T1000 (cell line): ENCODE results near the gene ZEB2.

ENCODE experiments used
- DNase-seq: peaks from one replicate; lab custom pipeline; 2025; ENCODE audit warnings: mixed read lengths; lab: John Stamatoyannopoulos, UW

Gene ZEB2

DNA sequence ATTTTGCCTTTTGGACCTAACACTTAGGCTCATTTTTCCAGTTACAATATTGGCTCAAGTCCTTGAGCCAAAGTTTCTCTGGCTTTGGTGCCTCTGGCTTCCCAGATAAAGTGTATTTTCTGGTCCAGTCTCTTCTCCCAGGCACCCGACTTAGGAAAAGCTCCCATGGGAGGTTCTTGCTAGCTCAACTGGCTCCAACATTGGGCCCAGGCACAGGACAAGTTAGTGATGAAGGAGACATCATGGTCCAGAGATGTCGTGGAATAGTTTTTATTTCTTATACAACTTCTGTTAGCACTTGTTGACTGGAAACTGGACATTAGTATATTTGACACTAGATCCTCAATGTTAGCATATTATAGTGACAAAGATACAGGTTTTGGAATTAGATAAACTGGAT is 8.2 kb upstream of the ZEB2 start:
- DNase-seq = no peak

DNA sequence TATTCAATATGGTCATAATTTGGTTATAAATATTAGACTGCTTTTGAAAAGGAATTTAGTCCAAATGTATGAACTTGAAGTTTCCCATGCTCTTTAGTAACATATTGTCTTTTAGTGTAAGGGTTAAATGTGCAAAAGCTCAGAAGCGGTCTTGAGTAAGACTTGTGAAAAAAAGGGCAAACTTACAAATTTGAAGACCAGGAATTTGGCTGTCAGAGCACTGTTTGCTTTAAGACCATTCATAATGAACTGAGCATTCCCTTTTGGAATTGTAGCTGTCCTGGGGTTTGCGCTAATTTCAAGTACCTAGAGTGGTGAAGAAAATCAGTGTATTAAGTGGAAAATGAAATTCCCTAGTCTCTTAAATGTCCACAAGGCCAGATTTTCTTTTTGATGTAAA is 6.9 kb upstream of the ZEB2 start:
- DNase-seq = no peak

DNA sequence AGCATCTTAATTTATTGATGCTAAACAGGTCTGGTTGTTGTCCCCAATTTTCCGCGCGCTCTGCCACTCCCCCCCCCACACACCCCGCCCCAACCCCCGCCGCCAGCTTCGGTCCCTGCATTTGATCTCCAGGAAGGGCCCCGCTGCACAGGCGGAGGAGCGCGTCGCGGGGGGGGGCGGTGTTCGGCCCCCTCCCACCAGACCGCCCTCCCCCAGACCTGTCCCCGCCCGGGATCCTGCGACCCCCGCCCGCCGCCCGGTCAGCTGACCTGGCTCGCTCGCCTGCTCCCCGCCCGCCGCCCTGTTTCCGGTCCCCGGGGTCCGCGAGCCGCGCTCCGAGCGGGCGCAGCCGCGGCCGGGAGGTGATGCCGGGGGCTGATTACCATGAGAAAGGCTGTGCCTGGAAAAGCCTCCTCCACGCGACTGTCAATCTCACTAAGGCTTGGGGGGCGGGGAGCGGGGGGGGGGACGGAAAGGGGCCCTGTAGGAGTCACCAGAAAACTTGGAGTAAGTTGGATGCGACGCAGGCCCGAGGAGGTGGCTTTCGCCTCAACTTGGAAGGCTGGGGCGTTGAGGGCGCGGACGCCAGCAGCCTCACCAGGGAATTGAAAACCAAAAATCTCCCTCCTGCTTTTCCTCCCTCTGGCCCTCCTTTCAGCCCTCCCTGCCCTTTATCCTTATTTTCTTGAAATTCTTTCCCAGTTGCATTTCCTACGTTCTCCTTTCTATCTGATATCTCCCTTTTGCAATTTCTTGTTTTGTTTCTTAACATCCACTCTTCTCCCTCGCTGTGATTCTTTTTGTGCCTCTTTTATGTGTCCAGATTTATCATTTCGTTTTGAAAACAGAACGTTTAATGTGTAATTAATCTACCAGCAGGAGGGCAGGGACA is 4.4 kb upstream of the ZEB2 start:
- no peak for DNase-seq

DNA sequence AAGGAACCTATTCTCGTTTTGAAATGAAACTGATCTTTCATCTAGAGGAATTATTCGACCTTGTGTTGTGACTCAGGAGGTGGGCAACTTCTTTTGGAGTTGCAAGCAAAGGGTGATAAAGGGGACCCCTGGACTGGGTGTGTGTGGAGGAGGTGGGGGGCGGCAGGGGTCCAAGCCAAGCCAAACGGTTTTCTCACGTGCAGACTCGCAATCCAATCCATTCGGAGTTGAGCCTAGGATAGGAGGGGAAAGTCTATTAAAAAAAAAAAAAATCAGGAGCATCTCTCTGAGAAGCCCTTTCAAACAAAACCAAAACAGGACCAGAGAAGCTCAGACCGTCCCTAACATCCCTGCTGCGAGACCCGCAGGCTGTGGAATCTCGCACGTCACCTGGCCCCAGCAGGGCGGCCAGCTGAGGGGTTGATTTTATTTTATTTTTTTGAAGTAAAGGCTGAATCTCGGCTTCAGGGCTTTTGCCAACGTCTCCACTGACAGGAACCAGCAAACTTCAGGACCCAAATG is 3.7 kb upstream of the ZEB2 start:
- no peak for DNase-seq

DNA sequence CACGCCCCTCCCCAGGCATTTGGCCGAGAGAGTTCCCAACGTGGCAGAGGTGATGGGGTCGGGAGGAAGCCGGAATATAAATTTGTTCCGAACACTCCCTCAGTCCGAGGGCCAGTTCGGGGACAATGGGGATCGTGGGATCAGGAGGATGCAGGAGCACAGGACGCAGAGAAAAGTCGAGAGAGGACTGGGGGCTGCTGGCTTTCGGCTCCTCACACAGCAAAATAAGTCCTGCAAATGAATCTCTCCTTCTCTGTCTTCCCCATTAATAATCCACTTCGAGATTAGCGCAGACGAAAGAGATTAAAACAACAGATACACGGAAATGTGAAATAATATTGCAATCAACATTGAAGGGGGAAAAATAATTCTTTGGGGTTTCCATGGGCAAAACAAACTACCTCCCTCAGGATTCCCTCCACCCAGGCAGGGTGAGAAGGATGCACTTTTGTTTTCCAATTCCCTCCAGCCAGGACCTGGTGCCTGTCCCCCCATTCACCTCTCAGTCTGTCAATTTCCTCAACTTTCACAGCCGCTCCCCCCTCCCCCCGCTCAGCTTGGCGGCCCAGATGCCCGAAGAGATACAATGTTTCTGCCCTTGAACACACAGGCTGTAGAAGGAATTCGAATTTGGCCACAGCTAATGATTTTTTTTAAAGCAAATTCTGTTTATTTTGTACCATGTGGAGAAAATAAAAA is 3.1 kb upstream of the ZEB2 start:
- DNase-seq = no peak

DNA sequence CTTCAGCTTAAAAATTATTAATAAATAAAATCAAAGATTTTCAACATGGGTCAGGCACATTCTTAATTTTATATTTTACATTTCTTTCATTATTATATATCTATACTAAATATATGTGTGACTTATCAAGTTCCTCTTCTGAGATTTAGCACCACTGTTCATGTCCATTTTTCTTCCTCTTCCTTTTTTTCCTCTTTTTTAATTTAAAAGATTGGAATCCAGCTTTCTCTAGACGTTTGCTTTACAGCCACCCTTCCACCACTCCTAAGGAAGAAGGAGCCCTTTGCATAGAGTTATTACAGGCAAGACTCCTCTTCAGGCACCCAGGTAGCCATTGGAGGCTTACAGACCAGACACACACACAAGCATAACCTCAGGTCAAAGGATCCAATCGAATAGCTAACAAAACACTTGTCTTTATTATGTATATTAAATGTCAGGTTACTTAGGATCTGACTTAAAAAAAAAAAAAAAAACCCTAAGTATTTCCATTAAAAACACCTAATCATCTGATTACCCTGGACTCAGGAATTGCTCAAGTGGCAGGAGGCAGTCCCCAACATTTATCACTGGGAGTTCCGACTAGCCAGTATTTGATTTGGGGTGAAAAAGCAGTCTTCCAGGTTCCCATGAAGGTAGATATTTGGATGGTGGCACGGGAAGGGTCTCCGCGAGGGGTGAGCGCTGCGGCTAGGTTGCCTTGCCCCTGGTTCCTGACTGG is 2.4 kb upstream of the ZEB2 start:
- DNase-seq = no peak

DNA sequence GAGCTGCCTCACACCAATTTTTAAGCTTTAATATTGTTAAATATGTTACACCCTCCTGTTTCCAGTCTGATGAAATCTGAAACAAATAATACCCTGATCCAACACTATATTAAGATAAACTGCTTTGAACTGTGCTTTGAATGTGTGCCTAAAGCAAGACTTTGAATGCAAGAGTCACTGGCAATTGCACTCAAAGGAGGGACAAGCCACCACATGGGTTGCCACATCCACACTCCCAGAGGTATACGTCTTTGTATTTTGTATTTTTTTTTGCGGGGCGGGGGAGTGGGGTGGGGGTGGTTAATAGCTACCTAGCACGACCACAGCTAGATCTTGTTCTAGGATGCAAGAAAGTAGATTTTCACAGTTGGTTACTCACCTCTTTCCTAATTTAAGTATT is 1.8 kb upstream of the ZEB2 start:
- no peak for DNase-seq

DNA sequence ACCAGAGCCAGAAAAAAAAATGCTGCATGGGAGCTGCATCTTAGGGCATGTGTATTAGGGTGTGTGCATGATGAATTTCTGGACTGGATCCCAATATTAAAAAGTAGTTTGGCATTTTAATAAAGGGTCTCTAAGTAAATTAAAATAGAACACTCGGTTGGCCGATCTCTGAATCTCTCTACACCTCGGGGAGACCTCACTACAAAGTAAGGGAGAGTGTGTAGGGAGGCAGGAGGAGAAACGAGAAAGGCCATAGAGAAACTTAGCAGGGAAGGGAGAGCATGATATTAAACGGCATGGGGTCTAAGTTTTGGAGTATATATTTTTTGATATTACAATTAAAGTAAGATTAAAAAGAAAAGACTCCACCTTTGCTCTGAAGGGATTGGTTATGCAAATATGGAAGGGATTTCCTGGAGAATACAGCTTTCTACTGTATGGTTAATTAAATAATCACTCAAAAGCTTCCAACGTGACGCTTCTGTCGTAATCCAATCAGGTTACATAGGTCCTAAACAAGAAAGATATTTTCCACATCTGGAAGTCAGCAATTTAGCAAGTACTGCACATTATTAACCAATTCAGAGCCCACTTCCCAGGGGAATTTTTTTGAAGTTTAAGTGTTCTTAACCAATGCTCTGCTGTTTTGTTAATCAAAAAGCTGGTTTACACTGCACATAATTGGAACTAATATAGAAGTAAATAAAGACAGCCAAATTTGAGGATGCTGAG is 1.0 kb upstream of the ZEB2 start:
- no peak for DNase-seq

DNA sequence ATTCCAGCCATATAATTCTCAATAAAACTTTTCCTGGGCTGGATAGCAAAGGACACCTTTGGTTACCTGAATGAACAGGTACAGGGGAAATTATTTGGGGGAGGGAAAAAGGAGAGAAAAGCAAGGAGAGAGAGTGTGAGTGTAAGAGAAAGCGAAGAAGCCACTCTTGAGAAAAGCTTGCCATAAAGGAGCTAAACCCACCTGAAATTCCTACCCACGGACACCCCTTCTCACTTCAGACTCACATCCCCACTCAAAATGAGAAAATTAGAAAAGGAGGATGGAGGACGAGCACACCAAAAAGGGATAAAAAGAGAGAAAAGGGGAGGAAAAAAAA is 354 bp downstream of the ZEB2 start:
- no peak for DNase-seq

DNA sequence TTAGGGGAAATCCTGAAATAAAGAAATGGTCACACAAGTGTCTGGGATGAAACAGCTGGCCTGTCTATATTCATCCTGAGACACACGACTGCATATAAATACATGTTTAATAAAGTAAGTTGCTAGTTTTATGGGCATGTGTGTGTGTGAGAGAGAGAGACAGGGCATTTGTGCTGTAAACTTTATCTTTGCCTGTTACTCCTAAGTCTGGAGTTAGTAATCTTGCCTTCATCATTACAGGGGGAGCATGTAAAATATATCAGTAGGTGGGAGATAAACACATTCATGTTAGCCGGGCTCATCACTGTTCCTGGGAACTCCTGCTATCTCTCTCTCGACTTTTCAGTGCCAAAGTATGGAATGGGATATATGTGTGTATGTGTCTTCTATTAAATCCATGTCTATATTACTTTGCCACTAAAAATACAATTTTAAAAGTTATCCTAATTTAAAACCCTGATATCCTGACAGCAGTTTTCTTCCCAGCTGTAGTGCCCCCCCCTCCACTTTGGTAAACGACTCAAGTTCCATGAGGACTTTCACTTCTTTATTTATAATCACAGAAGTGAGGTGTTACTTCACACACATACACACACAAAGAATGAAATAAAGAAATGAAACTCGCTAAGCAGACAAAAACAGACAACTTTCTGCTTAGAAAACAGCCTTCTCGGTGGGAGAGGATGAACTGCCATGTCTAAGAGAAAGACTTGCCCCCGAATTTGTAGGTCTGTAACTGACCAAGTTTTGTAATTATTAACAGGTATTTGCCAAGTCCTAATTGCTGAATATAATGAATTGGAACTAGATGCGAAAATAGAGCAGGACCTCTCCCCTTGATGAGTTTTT is 947 bp downstream of the ZEB2 start:
- no peak for DNase-seq

DNA sequence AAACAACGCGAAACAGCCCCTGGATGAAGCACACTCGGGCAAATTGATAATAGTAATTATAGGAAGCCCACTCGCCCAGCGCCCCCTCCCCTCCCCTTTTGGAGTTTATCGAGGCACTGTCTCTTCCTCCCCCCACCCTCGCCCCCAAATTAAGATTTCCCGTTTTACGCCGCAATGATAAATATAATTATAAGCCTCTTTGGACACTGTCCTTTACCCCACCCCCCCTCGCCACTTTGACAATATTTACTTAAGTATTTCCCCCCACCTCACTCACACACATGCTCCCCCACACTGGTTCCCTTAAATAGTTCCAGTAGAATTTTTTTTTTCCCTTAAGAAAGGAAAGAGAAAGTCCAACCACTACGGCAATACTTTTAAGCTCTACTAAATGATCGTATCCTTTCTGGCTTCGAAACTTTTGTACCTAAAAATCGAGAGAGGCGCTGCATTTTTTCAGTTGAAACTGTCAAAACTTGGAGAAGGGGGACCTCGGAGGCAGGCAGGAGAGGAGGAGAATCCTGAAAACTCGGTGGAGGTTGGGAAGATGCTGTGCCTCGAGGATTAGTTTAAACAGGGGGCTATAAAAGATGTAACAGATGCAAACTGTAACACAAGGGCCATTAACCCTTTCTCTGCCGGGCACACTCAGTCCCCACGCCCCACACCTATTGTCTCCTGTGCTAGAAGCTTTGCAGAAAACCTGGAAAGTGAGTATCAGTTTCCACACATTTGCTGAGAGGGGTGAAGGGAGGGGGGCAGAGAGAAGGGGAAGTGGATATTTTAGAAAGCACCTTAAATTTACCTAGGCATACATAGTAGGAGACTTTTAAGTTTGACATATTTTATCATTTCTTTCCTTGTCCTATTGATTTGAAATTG is 1.8 kb downstream of the ZEB2 start:
- no peak for DNase-seq

DNA sequence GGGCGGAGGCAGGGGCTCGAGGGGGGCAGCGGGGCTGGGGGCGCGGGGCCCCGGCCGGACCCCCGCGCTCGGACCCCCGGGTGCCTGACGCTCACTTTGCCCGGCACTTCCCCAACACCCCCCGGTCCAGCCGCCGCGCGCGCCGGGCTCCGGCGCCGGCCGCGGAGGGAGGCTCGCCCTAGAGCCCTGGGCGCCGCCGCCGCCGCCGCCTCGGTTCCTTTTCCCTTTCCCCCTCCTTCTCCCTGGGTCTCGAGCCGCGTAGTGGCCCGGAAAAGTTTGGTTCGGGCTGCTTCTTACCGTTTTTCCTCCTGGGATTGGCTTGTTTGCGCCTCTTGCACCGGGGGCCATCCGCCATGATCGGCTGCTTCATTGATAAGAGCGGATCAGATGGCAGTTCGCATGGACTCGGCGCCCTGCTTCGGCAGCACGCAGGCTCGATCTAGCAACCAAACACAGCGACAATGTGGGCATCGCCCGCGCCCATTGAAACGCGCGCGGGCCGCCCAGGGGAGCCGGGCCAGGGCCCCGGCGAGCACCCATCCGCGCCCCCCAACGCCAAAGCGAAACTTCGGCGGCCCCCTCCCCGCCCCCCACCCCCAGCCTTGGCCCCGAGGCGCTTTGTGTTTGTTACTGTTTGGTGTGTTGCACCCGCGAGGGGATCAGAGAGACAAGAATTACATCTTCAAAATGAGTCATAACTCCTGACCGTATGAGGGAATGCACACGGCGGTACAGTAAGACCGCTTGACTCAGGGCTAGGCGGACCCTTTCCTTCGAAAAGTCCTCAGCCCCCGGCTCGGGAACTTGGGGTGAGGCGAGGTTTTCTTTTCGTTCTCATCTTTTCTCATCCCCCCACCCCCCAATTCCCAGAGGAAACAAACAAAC is 2.7 kb downstream of the ZEB2 start:
- DNase-seq = peak; percentile 44

DNA sequence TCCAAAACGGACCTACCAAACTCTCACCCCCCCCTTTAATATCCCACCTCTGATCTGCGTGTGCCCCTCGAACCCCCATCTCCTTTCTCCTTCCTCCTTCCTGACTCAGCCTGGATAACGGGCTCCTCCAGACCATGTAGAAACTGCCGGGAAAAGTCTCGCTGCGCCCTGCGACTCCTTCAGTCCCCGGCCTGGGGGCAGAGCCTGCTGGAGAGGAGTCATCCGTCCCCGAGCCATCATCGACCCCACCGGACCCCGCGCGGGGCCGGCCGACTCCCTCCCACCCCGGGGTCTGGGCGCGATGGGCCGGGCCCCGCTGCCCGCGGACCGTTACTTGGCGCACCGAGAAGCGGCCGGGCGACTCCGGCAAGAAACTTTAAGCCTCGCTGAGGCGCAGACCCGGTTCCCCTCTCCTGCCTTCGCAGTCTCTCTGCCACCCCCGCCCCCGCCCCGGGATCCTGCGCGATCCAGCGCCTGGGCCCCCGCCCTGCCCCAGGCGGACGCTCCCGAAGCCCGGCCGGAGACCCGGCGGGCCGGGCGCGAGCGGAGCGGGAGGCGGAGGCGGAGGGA is 3.4 kb downstream of the ZEB2 start:
- no peak for DNase-seq

DNA sequence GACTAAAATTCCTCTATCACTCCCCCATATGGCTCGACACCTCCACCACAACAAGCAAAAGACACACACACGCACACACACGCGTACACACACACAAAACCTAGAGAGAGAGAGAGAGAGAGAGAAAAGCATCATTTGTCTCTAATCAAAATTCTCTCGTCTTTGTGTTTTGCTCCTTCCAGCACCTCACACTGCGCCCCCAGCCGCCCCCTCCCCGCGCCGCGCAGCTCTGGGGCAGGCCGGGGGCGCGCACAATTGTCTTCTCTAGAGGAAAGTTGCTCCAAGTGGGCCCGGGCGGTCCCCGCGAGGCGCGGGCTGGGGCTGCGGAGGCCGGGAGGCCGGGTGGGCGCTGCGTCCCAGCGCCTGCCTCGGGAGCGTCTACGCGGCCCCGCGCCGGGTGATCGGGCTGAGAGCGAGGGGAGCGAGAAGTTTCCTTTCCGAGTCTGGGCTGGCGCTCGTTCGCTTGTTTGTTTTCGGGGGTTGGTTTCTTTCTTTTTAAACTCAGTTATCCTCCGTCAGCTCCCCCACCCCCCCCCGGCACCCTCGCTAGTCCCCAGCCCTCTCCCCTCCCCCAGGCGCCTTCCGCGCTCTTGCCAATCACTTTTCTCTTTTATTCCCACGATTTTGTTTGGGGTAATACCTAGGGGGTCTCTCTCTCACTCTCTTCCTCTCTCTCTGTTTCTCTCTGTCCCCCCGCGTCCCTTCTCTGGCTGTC is 4.1 kb downstream of the ZEB2 start:
- no peak for DNase-seq

DNA sequence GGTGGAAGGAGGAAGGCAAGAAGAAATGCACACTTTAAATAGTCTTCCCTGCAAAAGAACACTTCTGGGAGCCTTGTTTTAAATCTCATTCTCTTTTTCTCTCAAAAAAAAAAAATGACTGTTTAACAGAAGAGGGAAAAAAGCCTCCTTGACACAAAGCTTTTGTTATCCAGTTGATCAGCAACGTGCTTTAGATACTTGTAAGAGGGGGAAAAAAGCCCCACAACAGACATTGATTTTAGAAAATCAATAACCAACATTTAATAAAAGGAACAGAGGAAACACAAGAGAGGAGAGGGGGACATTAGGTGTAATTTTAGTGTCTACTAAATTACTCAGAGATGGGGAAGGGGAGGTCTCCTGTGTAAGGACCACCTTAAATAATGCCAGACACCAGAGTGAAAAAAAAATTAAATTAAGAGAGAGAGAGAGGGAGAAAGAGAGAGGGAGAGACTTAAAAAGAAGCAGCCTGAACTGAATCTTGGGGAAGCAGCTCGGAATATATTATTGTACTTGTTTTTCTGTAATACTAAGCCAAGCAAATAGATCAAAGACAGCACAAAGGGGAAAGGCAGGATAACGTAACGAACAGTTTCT is 4.7 kb downstream of the ZEB2 start:
- no peak for DNase-seq

DNA sequence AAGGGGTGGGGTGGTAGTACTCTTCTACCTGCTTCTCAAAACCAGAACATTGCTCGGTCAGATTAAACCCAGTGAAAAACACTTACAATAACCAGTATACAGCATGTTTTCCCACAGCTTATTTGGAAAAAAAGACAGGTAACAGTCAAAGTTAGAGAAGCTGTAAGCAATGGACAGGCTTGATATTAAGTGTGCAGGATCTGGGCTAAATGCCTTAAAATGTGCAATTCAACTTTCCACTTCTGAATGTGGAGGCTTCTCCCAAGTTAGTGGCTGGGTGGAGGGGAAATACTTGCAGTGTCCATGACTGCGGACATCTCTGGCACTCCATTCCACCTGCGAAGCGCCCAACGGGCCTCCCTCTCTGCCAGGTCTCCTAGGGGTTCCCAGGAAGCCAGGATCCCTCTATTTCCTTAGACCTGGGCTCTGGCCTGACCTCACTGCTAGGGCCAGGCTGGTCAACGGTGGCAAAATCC is 5.3 kb downstream of the ZEB2 start:
- DNase-seq = no peak

DNA sequence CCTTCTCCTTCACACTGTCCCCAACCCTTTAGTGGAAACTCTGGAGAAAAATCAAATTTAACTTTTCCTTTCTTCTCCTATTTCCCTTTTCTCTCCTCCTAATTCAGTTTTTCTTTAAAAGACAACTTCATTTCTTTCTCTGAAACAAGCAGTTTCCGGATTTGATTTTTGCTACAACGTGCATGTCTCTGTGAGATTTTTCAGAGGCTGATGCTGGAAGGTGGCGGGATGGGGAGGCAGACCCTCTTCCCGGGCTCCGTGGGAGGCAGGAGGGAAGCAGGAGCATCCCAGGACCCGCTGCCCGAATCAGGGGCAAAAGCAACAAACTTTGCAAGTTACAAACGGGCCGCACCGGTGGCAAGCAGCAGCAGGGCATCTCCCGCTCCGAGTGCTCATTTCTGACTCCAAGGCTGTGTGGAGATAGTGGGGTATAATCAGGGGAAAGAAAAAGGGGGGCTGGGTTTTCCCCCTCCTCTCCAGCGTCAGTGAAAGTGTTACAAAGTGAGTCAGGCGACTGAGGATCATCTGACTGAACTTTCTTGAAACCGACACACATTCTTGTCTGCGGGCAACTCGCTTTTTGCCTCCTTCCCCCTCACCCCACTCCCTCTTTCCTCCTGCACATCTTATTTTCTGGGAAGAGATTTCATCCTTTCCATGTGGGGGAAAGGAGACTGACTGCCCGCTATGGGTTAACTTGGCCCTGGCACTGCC is 6.4 kb downstream of the ZEB2 start:
- DNase-seq = no peak
